GM12892 (cell line): ENCODE data around the gene OR51B5.

Experiments
- POLR2A ChIP-seq: IDR thresholded peaks from 2 replicates; pipeline ENCODE4 v1.6.1; 2011; ENCODE audit warnings: low read depth, low read length, control low read depth
- POLR2AphosphoS5 ChIP-seq: IDR thresholded peaks from 2 replicates; pipeline ENCODE4 v1.6.1; 2011; ENCODE audit warnings: low read depth, low read length, control low read depth
- TAF1 ChIP-seq: IDR thresholded peaks from 2 replicates; pipeline ENCODE4 v1.6.1; 2011; ENCODE audit warnings: low read depth, mild to moderate bottlenecking, control low read depth, low read length, borderline replicate concordance

DNA sequence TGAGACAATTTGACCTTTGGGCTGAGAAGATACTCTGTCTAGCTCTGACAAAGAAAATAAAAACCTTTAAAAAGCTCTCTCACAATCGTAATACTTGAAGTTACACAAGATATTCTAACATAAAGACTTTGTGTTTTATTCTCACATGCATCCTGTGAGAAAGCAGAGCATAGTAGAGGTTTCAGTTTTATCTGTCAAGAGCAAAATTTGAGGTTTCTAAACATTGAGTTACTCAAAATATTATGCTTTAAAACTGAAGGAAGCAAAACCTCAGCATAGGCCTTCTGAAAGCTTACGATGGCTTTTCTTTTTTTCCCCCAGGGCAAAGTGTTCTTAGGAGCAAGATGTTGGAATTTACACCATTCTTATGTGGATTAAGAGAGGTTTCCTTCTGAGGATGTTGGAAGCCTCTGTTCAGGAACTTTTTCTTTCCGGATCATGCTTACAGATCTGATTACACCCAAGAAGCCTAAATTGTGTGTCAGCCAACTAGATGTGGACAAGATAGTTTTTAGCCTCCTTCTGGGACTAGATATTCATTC is 25.2 kb upstream of the OR51B5 start:
- no peak for TF ChIP-seq POLR2A
- no peak for TF ChIP-seq POLR2AphosphoS5
- TF ChIP-seq TAF1, result no peak
